ENCODE results near the gene GPR21. TPM values are rescaled to one million over a fixed set of nuclear protein-coding genes. Genes with fewer than 3 reads are reported as not detected.

Gene GPR21
- total RNA-seq, 6 experiments from 2014 or later = 0.44 to 0.68 (median 0.54) TPM; not detected in 2

DNA sequence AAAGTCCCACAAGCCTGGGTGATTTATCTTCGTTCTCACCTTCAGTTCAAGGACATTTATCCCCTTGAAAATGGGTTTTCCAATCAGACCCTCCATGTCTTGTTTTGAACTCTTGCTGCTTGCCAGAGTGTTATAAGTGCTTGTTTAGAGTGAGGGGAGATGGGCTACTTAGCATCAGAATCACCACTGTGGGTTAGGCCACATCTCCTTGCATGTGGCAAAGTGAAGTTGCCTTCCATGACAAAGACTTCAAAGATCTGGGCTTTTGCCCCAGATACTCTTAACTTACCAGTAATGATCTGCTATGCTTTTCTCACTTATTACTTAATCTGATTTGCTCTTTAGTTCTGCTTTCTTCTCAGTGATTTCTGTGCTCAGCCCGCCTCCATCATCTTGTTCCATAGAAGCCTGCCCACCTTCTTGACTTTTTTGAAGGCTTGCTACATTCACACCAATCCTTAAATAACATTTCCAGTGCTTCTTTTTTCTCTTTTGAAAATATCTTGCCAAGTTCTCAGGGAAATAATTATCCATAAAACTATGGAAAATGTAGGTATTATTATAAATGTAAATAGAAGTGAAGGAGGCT is 39.0 kb downstream of the GPR21 start:
- 100% methylated on average over 2 of the region's 2 CpGs for WGBS (ENCODE audit: insufficient coverage, low coverage, low lambda C conversion rate, missing lambda C conversion rate)
- DNase-seq (no peak), ATAC-seq (no peak)
- no peaks in the 10 kb centered on the region for H3K4me1 ChIP-seq
- TF ChIP-seq, protein P1, sequence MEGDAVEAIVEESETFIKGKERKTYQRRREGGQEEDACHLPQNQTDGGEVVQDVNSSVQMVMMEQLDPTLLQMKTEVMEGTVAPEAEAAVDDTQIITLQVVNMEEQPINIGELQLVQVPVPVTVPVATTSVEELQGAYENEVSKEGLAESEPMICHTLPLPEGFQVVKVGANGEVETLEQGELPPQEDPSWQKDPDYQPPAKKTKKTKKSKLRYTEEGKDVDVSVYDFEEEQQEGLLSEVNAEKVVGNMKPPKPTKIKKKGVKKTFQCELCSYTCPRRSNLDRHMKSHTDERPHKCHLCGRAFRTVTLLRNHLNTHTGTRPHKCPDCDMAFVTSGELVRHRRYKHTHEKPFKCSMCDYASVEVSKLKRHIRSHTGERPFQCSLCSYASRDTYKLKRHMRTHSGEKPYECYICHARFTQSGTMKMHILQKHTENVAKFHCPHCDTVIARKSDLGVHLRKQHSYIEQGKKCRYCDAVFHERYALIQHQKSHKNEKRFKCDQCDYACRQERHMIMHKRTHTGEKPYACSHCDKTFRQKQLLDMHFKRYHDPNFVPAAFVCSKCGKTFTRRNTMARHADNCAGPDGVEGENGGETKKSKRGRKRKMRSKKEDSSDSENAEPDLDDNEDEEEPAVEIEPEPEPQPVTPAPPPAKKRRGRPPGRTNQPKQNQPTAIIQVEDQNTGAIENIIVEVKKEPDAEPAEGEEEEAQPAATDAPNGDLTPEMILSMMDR (IDR thresholded peaks at IDR 0.05) = no peak
- TF ChIP-seq POLR2A (IDR thresholded peaks at IDR 0.05) = no peak
- no peaks in the 10 kb centered on the region for H3K9me3 ChIP-seq
- intact Hi-C loops (cut with DNase I) = no loop called here
- no peak overlapping the region for H3K4me3 ChIP-seq
- H3K36me3 ChIP-seq = peaks cover 0 to 8% (median 6%) of the 10 kb centered on the region in 4 donors
- no peaks in the 10 kb centered on the region for H3K27me3 ChIP-seq
- no peak overlapping the region for H3K27ac ChIP-seq

- Histone ChIP-seq H3K27ac (no peak overlapping the region), H3K4me3 (no peak overlapping the region), H3K27me3 (no peaks in the 10 kb centered on the region), H3K4me1 (no peaks in the 10 kb centered on the region), H3K36me3 (peaks cover 0 to 8% (median 6%) of the 10 kb centered on the region in 4 donors), H3K9me3 (no peaks in the 10 kb centered on the region)
- intact Hi-C loops (cut with DNase I) = no loop called here
- 82% methylated on average over 5 of the region's 5 CpGs for WGBS (ENCODE audit: insufficient coverage, low coverage, low lambda C conversion rate, missing lambda C conversion rate)
- TF ChIP-seq, protein P1 (IDR thresholded peaks at IDR 0.05) = no peak
- TF ChIP-seq POLR2A (IDR thresholded peaks at IDR 0.05) = no peak
- DNase-seq (no peak), ATAC-seq (no peak)
These were observed 40.0 kb downstream of the GPR21 start for GRCh38 chr9:123073441-123073840.

DNA sequence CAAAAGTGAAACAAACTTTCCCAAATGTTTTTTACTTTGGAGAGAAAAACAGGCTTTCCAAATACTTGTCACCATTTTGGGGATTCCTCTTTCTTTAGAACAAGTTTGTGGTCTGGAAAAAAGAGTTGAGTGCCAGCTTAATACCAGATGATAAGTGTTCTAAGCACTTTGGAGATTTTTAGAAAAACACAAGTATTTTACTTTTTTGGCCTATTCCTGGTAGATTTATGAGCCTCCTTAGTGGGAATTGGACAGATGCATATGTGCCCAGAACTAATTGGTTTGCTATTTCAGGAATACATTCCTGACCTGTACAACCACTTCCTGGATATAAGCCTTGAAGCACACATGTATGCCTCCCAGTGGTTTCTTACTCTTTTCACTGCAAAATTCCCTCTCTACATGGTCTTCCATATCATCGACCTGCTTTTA is 40.5 kb downstream of the GPR21 start:
- WGBS (ENCODE audit: insufficient coverage, low coverage, low lambda C conversion rate, missing lambda C conversion rate) = 85% methylated on average over 1 of the region's 1 CpG
- no peak for ATAC-seq
- Histone ChIP-seq H3K36me3 (peaks cover 0 to 8% (median 6%) of the 10 kb centered on the region in 4 donors), H3K4me3 (no peak overlapping the region), H3K27ac (no peak overlapping the region), H3K27me3 (no peaks in the 10 kb centered on the region), H3K9me3 (no peaks in the 10 kb centered on the region), H3K4me1 (no peaks in the 10 kb centered on the region)
- intact Hi-C loops (cut with DNase I) = no loop called here
- TF ChIP-seq, protein P1 (IDR thresholded peaks at IDR 0.05) = no peak
- TF ChIP-seq POLR2A (IDR thresholded peaks at IDR 0.05) = no peak
- no peak for DNase-seq

DNA sequence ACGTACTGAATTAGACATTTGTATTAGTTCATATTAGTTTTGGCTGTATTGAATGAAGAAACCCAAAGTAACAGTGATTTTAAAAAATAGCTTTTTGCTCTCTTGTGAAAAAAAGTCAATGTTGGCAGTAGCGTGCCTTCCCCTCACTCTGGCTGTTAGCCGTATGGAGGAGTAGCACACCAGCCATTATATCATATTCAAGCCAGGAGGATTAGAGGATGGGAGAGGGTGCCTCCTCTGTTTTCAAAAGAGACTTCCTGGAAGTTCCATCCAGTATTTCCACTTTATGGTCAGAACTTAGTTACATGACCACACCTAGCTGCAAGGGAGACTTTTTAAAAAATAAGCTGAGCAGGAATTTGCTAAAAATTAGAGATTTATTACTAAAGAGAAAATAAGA is 41.2 kb downstream of the GPR21 start:
- no peaks in the 10 kb centered on the region for H3K27me3 ChIP-seq
- DNase-seq (no peak), ATAC-seq (no peak)
- no peaks in the 10 kb centered on the region for H3K9me3 ChIP-seq
- intact Hi-C loops (cut with DNase I) = no loop called here
- TF ChIP-seq POLR2A (IDR thresholded peaks at IDR 0.05) = no peak
- TF ChIP-seq, protein P1 (IDR thresholded peaks at IDR 0.05) = no peak
- H3K4me3 ChIP-seq = no peak overlapping the region
- H3K36me3 ChIP-seq = peaks cover 0 to 8% (median 6%) of the 10 kb centered on the region in 4 donors
- 94% methylated on average over 3 of the region's 3 CpGs for WGBS (ENCODE audit: insufficient coverage, low coverage, low lambda C conversion rate, missing lambda C conversion rate)
- H3K4me1 ChIP-seq = no peaks in the 10 kb centered on the region
- H3K27ac ChIP-seq = no peak overlapping the region
